HL-60 (cell line): Measurements from ENCODE around the gene CAMK2D.

ENCODE experiments used
- DNase-seq, 2 experiments: peaks; one replicate each; pipeline ENCODE4 v3.0.0-alpha.2; 2010 to 2020; ENCODE audit warnings: low read depth in 1 of 2, low spot score in 1 of 2
- H3K27ac ChIP-seq: fragments of 250-450 bp; sonication (Bioruptor Pico); replicated peaks from 2 replicates; pipeline ENCODE4 v1.5.1; 2020; ENCODE audit warnings: mild to moderate bottlenecking, moderate library complexity
- H3K27me3 ChIP-seq: fragments of 250-450 bp; sonication (Bioruptor Pico); 2 replicates; pipeline ENCODE4 v1.5.1; 2021; ENCODE audit warnings: mild to moderate bottlenecking, moderate library complexity; ENCODE audit not compliant: insufficient read depth, poor library complexity, severe bottlenecking
- H3K4me3 ChIP-seq: replicated peaks from 2 replicates; pipeline ENCODE4 v1.5.1; 2011; ENCODE audit warnings: mild to moderate bottlenecking, control low read depth, low read length; ENCODE audit not compliant: insufficient read depth
- GABPA ChIP-seq: IDR thresholded peaks from 2 replicates; pipeline ENCODE4 v1.6.1; 2012; ENCODE audit warnings: low read depth
- POLR2AphosphoS5 ChIP-seq: IDR thresholded peaks from 2 replicates; pipeline ENCODE4 v1.6.1; 2012; ENCODE audit warnings: low read depth
- SPI1 ChIP-seq: IDR thresholded peaks from 2 replicates; pipeline ENCODE4 v1.6.1; 2012; ENCODE audit warnings: low read depth, mild to moderate bottlenecking, borderline replicate concordance
- TF ChIP-seq, protein P1 (sequence below): IDR thresholded peaks from one replicate; pipeline ENCODE4 v1.5.1; 2011; ENCODE audit warnings: low read length, control low read depth, inconsistent platforms; ENCODE audit not compliant: insufficient read depth
- TF ChIP-seq, protein P2 (sequence below): IDR thresholded peaks from 2 replicates; pipeline ENCODE4 v1.6.1; 2012; ENCODE audit warnings: low read depth; ENCODE audit not compliant: insufficient replicate concordance

The CAMK2D gene

DNA sequence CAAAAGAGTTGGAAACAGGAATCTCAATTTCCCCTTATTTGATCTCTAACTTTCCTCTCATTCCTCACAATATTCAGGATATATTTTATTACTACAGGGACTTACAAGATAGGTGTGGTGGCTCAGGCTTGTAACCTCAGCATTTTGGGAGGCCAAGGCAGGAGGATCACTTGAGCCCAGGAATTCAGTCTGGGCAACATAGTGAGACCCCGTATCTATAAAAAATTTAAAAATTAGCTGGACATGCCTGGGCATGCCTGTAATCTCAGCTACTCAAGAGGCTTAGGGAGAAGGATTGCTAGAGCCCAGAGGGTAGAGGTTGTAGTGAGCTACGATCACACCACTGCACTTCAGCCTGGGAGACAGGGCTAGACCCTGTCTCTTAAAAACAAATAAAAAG, 200.4 kb downstream of the CAMK2D start:
- H3K27me3 ChIP-seq, result peaks cover 6% of the 10 kb centered on the region
- no peak for DNase-seq
- no peak for TF ChIP-seq POLR2AphosphoS5
- no peak for TF ChIP-seq GABPA
- TF ChIP-seq, protein P1, sequence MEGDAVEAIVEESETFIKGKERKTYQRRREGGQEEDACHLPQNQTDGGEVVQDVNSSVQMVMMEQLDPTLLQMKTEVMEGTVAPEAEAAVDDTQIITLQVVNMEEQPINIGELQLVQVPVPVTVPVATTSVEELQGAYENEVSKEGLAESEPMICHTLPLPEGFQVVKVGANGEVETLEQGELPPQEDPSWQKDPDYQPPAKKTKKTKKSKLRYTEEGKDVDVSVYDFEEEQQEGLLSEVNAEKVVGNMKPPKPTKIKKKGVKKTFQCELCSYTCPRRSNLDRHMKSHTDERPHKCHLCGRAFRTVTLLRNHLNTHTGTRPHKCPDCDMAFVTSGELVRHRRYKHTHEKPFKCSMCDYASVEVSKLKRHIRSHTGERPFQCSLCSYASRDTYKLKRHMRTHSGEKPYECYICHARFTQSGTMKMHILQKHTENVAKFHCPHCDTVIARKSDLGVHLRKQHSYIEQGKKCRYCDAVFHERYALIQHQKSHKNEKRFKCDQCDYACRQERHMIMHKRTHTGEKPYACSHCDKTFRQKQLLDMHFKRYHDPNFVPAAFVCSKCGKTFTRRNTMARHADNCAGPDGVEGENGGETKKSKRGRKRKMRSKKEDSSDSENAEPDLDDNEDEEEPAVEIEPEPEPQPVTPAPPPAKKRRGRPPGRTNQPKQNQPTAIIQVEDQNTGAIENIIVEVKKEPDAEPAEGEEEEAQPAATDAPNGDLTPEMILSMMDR, result no peak
- TF ChIP-seq, protein P2, sequence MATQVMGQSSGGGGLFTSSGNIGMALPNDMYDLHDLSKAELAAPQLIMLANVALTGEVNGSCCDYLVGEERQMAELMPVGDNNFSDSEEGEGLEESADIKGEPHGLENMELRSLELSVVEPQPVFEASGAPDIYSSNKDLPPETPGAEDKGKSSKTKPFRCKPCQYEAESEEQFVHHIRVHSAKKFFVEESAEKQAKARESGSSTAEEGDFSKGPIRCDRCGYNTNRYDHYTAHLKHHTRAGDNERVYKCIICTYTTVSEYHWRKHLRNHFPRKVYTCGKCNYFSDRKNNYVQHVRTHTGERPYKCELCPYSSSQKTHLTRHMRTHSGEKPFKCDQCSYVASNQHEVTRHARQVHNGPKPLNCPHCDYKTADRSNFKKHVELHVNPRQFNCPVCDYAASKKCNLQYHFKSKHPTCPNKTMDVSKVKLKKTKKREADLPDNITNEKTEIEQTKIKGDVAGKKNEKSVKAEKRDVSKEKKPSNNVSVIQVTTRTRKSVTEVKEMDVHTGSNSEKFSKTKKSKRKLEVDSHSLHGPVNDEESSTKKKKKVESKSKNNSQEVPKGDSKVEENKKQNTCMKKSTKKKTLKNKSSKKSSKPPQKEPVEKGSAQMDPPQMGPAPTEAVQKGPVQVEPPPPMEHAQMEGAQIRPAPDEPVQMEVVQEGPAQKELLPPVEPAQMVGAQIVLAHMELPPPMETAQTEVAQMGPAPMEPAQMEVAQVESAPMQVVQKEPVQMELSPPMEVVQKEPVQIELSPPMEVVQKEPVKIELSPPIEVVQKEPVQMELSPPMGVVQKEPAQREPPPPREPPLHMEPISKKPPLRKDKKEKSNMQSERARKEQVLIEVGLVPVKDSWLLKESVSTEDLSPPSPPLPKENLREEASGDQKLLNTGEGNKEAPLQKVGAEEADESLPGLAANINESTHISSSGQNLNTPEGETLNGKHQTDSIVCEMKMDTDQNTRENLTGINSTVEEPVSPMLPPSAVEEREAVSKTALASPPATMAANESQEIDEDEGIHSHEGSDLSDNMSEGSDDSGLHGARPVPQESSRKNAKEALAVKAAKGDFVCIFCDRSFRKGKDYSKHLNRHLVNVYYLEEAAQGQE, result no peak
- no peak for TF ChIP-seq SPI1
- H3K27ac ChIP-seq, result no peak overlapping the region
- no peak overlapping the region for H3K4me3 ChIP-seq

DNA sequence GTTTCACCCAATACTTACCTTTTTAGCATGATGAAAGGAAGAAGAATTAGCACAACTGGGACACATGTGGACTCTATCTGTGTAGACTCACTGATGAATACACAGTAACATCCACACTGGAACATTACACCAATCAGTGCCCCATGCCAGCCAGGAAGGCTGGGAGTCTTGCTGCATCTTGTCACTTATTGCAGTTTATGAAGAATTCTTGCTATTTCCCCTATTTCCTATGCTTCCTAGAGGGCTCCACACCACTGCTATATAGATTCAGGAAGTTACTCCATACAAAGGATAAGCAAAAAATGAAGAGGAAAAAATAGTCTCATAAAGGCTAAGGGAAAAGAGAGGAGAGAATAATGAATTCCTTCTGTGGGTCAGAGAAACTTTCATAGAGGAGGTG, 201.0 kb downstream of the CAMK2D start:
- no peak overlapping the region for H3K4me3 ChIP-seq
- H3K27ac ChIP-seq, result no peak overlapping the region
- DNase-seq, result no peak
- no peak for TF ChIP-seq SPI1
- no peak for TF ChIP-seq GABPA
- no peak for TF ChIP-seq POLR2AphosphoS5
- TF ChIP-seq, protein P1, result no peak
- TF ChIP-seq, protein P2, result no peak
- H3K27me3 ChIP-seq, result peaks cover 6% of the 10 kb centered on the region

DNA sequence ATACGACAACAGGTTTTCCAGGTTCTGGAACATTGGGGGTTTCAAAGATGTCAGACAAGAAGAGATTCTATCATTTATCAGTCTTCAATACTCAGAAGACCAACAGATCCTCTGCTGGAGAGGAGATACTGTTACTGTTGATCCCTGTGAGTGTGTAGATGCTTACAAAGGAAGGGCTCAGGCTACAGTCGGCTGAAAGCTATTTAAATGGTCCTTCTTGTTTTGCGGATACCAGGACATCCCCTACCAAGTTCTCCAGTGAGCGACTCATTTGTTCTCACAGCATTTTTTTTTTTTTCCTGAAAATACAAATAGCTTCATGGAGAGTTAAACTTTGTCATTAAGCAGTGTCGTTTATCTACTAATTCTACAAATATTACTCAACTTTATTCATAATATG, 201.6 kb downstream of the CAMK2D start:
- no peak overlapping the region for H3K4me3 ChIP-seq
- DNase-seq, result no peak

More for the DNA sequence above, 201.6 kb downstream of the CAMK2D start:
- TF ChIP-seq, protein P1, result no peak
- no peak for TF ChIP-seq SPI1
- no peak for TF ChIP-seq POLR2AphosphoS5
- TF ChIP-seq, protein P2, result no peak
- TF ChIP-seq GABPA, result no peak
- no peak overlapping the region for H3K27ac ChIP-seq
- peaks cover 4% of the 10 kb centered on the region for H3K27me3 ChIP-seq
